Glutamatergic neuron (in vitro differentiated cells): ENCODE data around the gene SPEG. TPM values are rescaled to one million over a fixed set of nuclear protein-coding genes. Genes with fewer than 3 reads are reported as not detected.
A peak's percentile ranks its signal among the peaks of the same experiment; 100 is the strongest.

ENCODE experiments used
- DNase-seq: peaks from one replicate; pipeline ENCODE4 v3.0.0; 2022
- H3K27ac Mint-ChIP-seq: one replicate; pipeline ENCODE4 v1.8.0; 2020; ENCODE audit warnings: mild to moderate bottlenecking, mixed read lengths, inconsistent platforms; ENCODE audit not compliant: unreplicated experiment
- H3K27me3 Mint-ChIP-seq: one replicate; pipeline ENCODE4 v1.8.0; 2020; ENCODE audit warnings: mild to moderate bottlenecking, moderate library complexity, mixed read lengths, inconsistent platforms; ENCODE audit not compliant: unreplicated experiment
- H3K36me3 Mint-ChIP-seq: one replicate; pipeline ENCODE4 v1.8.0; 2020; ENCODE audit warnings: mild to moderate bottlenecking, mixed read lengths, inconsistent platforms; ENCODE audit not compliant: unreplicated experiment
- H3K4me1 Mint-ChIP-seq: one replicate; pipeline ENCODE4 v1.8.0; 2020; ENCODE audit warnings: mild to moderate bottlenecking, low read depth, mixed read lengths, inconsistent platforms; ENCODE audit not compliant: unreplicated experiment
- H3K4me3 Mint-ChIP-seq: one replicate; pipeline ENCODE4 v1.8.0; 2020; ENCODE audit warnings: mild to moderate bottlenecking, mixed read lengths, inconsistent platforms; ENCODE audit not compliant: unreplicated experiment
- H3K9me3 Mint-ChIP-seq: one replicate; pipeline ENCODE4 v1.8.0; 2020; ENCODE audit warnings: mild to moderate bottlenecking, moderate library complexity, mixed read lengths, inconsistent platforms; ENCODE audit not compliant: unreplicated experiment
- CTCF ChIP-seq: fragments of 200-600 bp; sonication (generic); IDR thresholded peaks from one replicate; pipeline ENCODE4 v1.5.0; 2021; ENCODE audit not compliant: partially characterized antibody, unreplicated experiment
- total RNA-seq: library from RNA; stranded (reverse); fragmentation: NEBNext Ultra II Directional; extraction: Animal tissue kit (Norgen Biotek cat#: 25700); gene quantifications from one replicate; pipeline ENCODE4 v1.2.1, GENCODE V29; 2021; ENCODE audit not compliant: unreplicated experiment

Gene SPEG
- total RNA-seq, 1 donor from 2014 or later, result 92.9 TPM

- H3K4me1 Mint-ChIP-seq, result peaks cover 7% of the 10 kb centered on the region
Measured at GRCh38 chr2:219395609-219396008, 39.0 kb upstream of the SPEG start.

GRCh38 chr2:219396863-219397457 is 37.7 kb upstream of the SPEG start:
- no peak for TF ChIP-seq CTCF
- H3K4me3 Mint-ChIP-seq, result no peak overlapping the region
- DNase-seq, result no peak
- H3K4me1 Mint-ChIP-seq, result peaks cover 9% of the 10 kb centered on the region
- H3K27ac Mint-ChIP-seq, result no peak overlapping the region
- H3K27me3 Mint-ChIP-seq, result no peaks in the 10 kb centered on the region
- peaks cover 3% of the 10 kb centered on the region for H3K9me3 Mint-ChIP-seq
- H3K36me3 Mint-ChIP-seq, result peaks cover 12% of the 10 kb centered on the region

More at GRCh38 chr2:219395609-219396008, 39.0 kb upstream of the SPEG start:
- Mint-ChIP-seq H3K27me3 (no peaks in the 10 kb centered on the region), H3K36me3 (peaks cover 12% of the 10 kb centered on the region), H3K4me3 (no peak overlapping the region), H3K9me3 (peaks cover 3% of the 10 kb centered on the region), H3K27ac (no peak overlapping the region)
- DNase-seq, result no peak
- TF ChIP-seq CTCF, result no peak

GRCh38 chr2:219398721-219399363 is 35.8 kb upstream of the SPEG start:
- Mint-ChIP-seq H3K4me1 (peaks cover 17% of the 10 kb centered on the region), H3K9me3 (peaks cover 7% of the 10 kb centered on the region), H3K36me3 (peaks cover 9% of the 10 kb centered on the region), H3K4me3 (no peak overlapping the region), H3K27ac (no peak overlapping the region), H3K27me3 (no peaks in the 10 kb centered on the region)
- TF ChIP-seq CTCF, result no peak
- no peak for DNase-seq

- Mint-ChIP-seq H3K9me3 (peaks cover 5% of the 10 kb centered on the region), H3K4me1 (peaks cover 21% of the 10 kb centered on the region), H3K27me3 (no peaks in the 10 kb centered on the region), H3K4me3 (no peak overlapping the region), H3K27ac (peak overlapping the region; percentile 71), H3K36me3 (no peaks in the 10 kb centered on the region)
- TF ChIP-seq CTCF, result no peak
- no peak for DNase-seq
Measured at GRCh38 chr2:219399716-219400478, 34.7 kb upstream of the SPEG start.
